Smooth muscle cell (in vitro differentiated cells): Measurements from ENCODE around the gene RNF146. TPM values are rescaled to one million over a fixed set of nuclear protein-coding genes. Genes with fewer than 3 reads are reported as not detected.
A peak's percentile ranks its signal among the peaks of the same experiment; 100 is the strongest.

Experiments
- DNase-seq: peaks from one replicate; lab custom pipeline; 2025; ENCODE audit not compliant: unreplicated experiment; lab: John Stamatoyannopoulos, UW
- H2AFZ ChIP-seq: fragments of 200-600 bp; sonication (generic); 2 replicates; pipeline ENCODE4 v1.6.0; 2016; ENCODE audit warnings: antibody characterized with exemption, low read depth, mild to moderate bottlenecking
- H3F3A ChIP-seq: fragments of 200-600 bp; sonication (generic); 2 replicates; pipeline ENCODE4 v1.6.0; 2017; ENCODE audit warnings: antibody characterized with exemption, low read depth
- H3K27ac ChIP-seq: fragments of 200-600 bp; sonication (generic); 2 replicates; pipeline ENCODE4 v1.5.1; 2016; ENCODE audit warnings: low read depth, mild to moderate bottlenecking
- H3K27me3 ChIP-seq: fragments of 200-600 bp; sonication (generic); 2 replicates; pipeline ENCODE4 v1.6.1; 2016; ENCODE audit warnings: low read depth, mild to moderate bottlenecking
- H3K36me3 ChIP-seq: fragments of 200-600 bp; sonication (generic); 2 replicates; pipeline ENCODE4 v1.5.1; 2016; ENCODE audit warnings: low read depth
- H3K4me1 ChIP-seq: fragments of 200-600 bp; sonication (generic); 2 replicates; pipeline ENCODE4 v1.5.1; 2016; ENCODE audit warnings: low read depth
- H3K4me2 ChIP-seq: fragments of 200-600 bp; sonication (generic); 2 replicates; pipeline ENCODE4 v1.6.0; 2016; ENCODE audit warnings: mild to moderate bottlenecking
- H3K4me3 ChIP-seq: fragments of 200-600 bp; sonication (generic); 2 replicates; pipeline ENCODE4 v1.5.1; 2016; ENCODE audit warnings: mild to moderate bottlenecking
- H3K79me2 ChIP-seq: fragments of 200-600 bp; sonication (generic); 2 replicates; pipeline ENCODE4 v1.6.0; 2016; ENCODE audit warnings: low read depth, mild to moderate bottlenecking
- H3K9ac ChIP-seq: fragments of 200-600 bp; sonication (generic); 2 replicates; pipeline ENCODE4 v1.6.0; 2016; ENCODE audit warnings: low read depth
- H3K9me3 ChIP-seq: fragments of 200-600 bp; sonication (generic); replicated peaks from 2 replicates; pipeline ENCODE4 v1.5.1; 2016; ENCODE audit warnings: low read depth
- H4K20me1 ChIP-seq: fragments of 200-600 bp; sonication (generic); 2 replicates; pipeline ENCODE4 v1.6.0; 2016; ENCODE audit warnings: low read depth
- WGBS: methylation state at CpG from one replicate; pipeline ENCODE4 v1.1.7; 2016; ENCODE audit warnings: low lambda C conversion rate; 5-methylcytosine and 5-hydroxymethylcytosine counted together
- polyA plus RNA-seq: library from polyadenylated mRNA; unstranded; fragments of >200 nt; fragmentation: Nextera tagmentation; extraction: Ambion mirVana; gene quantifications from 2 replicates; pipeline ENCODE4 v1.2.1, GENCODE V29; 2016
- total RNA-seq: library from RNA; depleted of rRNA; stranded (reverse); fragments of >200 nt; gene quantifications from 2 replicates; pipeline ENCODE4 v1.2.3, GENCODE V29; 2014
- TF ChIP-seq, protein P1 (sequence below): fragments of 200-600 bp; sonication (generic); IDR thresholded peaks from 2 replicates; pipeline ENCODE4 v1.5.1; 2017; ENCODE audit warnings: borderline replicate concordance, mild to moderate bottlenecking, antibody characterized with exemption; ENCODE audit not compliant: insufficient read depth, poor library complexity, severe bottlenecking

Gene RNF146
- total and polyA plus RNA-seq, 2 experiments from 2014 or later, result 34.8 to 43.5 TPM

DNA sequence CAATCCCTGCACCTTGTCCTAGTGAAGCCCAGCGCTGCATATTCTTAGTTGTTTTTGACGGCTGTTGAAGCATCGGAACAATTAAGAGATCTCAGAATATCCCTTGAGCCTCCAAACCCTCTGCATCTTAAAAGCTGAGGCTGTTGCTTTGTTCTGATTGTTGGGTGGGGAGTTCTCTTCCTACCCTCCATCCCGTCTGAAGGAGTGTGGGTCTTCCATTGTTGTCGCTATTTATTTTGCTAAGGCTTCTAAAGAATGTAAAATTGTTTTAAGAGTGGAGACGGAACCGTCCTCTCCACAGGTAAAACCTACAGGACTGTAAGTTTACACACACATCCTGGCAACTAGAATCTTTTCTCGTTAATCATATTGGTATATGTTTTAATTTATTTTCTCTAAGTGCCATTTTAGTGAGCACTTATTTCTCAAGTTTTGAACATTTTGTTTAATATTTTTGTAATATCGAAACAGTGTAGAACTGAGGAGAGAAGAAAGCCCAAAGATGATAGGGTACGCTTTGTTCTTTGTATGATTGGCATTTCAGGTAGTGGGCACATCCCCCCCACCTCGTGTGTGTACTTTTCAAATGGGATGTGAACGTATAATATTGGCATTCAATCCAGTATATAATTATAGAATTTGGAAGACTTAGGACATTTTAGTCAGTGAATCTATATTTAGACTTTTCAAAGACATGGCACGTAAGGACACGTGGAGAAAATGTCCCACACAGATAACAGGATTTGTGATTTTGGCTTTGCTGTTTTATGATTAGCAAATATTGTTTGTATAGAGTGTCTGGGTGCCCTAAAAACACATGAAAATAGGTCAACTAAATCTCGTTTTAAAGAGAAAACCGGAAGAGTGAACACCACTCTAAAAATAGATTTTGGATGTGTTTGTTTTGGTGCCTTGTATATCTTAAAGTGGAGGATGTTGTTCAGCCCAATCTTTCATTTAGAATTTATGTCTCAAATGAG, 1.3 kb downstream of the RNF146 start:
- Histone ChIP-seq H2AFZ (peak overlapping the region; percentile 98), H3K4me1 (peaks cover 27% of the 10 kb centered on the region), H3K27me3 (no peaks in the 10 kb centered on the region), H3F3A (no peaks in the 10 kb centered on the region), H3K4me3 (peak overlapping the region; percentile 95), H3K27ac (peak overlapping the region; percentile 91), H3K79me2 (peaks cover 58% of the 10 kb centered on the region), H3K9me3 (no peaks in the 10 kb centered on the region), H4K20me1 (peaks cover 50% of the 10 kb centered on the region), H3K9ac (peak overlapping the region; percentile 90), H3K36me3 (no peaks in the 10 kb centered on the region), H3K4me2 (peak overlapping the region; percentile 93)
- WGBS, result 3% methylated on average over 16 of the region's 16 CpGs
- DNase-seq, result no peak
- TF ChIP-seq, protein P1, sequence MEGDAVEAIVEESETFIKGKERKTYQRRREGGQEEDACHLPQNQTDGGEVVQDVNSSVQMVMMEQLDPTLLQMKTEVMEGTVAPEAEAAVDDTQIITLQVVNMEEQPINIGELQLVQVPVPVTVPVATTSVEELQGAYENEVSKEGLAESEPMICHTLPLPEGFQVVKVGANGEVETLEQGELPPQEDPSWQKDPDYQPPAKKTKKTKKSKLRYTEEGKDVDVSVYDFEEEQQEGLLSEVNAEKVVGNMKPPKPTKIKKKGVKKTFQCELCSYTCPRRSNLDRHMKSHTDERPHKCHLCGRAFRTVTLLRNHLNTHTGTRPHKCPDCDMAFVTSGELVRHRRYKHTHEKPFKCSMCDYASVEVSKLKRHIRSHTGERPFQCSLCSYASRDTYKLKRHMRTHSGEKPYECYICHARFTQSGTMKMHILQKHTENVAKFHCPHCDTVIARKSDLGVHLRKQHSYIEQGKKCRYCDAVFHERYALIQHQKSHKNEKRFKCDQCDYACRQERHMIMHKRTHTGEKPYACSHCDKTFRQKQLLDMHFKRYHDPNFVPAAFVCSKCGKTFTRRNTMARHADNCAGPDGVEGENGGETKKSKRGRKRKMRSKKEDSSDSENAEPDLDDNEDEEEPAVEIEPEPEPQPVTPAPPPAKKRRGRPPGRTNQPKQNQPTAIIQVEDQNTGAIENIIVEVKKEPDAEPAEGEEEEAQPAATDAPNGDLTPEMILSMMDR, result no peak

DNA sequence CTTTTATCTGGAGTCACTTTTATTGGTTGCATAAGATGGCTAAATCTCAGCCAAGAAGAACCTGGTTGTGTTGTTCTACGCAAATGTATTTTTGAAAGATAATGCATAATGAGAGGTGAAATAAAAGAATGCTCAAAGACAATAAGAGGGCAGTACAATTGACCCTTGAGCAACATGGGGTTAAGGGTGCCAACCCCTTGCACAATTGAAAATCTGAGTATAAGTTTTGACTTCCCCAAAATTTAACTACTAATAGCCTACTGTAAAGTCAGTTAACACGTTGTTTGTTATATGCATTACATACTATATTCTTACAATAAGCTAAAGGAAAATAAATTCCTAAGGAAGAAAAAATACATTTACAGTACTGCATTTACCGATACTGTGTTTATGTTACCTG, 5.9 kb downstream of the RNF146 start:
- H3K27ac ChIP-seq, result no peak overlapping the region
- no peaks in the 10 kb centered on the region for H3K9me3 ChIP-seq
- no peak overlapping the region for H2AFZ ChIP-seq
- H3K36me3 ChIP-seq, result no peaks in the 10 kb centered on the region
- DNase-seq, result no peak
- H3K4me1 ChIP-seq, result peaks cover 27% of the 10 kb centered on the region
- TF ChIP-seq, protein P1, result no peak
- H3K4me3 ChIP-seq, result no peak overlapping the region
- no peaks in the 10 kb centered on the region for H3F3A ChIP-seq
- WGBS, result 96% methylated on average over 3 of the region's 3 CpGs
- peaks cover 100% of the 10 kb centered on the region for H3K79me2 ChIP-seq
- H3K4me2 ChIP-seq, result no peak overlapping the region
- H3K27me3 ChIP-seq, result no peaks in the 10 kb centered on the region
- H3K9ac ChIP-seq, result no peak overlapping the region
- H4K20me1 ChIP-seq, result peaks cover 96% of the 10 kb centered on the region

DNA sequence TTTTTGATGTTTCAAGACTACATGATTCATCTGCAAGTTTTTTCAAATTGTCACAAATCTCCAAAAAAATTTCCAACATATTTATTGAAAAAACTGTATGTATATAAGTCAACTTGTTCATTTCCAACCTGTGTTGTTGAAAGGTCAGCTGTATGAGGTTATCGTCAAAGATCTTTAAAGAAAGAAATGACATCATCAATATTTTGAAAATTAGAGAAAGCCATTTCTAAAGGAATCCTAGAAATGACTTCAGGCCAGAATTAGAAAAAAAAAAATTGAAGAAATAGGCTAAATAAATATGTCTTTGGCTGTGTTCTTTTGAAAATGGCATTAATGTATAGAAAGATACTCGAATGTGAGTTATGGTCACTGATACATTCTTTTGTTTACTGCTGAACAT, 6.8 kb downstream of the RNF146 start:
- H3K79me2 ChIP-seq, result peaks cover 100% of the 10 kb centered on the region
- no peaks in the 10 kb centered on the region for H3K36me3 ChIP-seq
- H3K4me1 ChIP-seq, result peaks cover 24% of the 10 kb centered on the region
- H2AFZ ChIP-seq, result no peak overlapping the region
- no peak overlapping the region for H3K4me3 ChIP-seq
- DNase-seq, result no peak
- no peaks in the 10 kb centered on the region for H3F3A ChIP-seq
- no peak overlapping the region for H3K4me2 ChIP-seq
- H3K27me3 ChIP-seq, result no peaks in the 10 kb centered on the region
- 97% methylated on average over 2 of the region's 2 CpGs for WGBS
- H3K27ac ChIP-seq, result no peak overlapping the region
- no peaks in the 10 kb centered on the region for H3K9me3 ChIP-seq
- TF ChIP-seq, protein P1, result no peak
- peaks cover 99% of the 10 kb centered on the region for H4K20me1 ChIP-seq
- H3K9ac ChIP-seq, result no peak overlapping the region

DNA sequence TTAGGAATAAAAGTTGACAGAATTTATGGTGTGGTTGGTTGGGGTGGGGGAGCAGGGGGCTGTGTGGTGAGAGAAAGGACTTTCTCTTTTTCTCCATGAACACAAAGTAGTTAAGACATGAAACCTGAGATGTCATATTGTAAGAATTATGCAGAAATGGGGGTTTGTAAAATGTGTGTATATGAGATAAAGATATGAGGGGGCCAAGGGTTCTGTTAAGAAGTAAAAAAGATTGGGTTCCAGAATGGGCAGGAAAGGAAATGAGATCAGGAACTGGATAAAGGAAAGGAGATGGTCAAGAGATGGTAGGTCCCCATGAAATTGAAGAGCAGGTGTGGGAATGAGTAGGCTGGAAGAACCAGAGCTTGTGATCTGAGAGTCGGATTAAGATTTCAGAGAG, 9.7 kb downstream of the RNF146 start:
- Histone ChIP-seq H3K4me2 (no peak overlapping the region), H3K79me2 (peaks cover 88% of the 10 kb centered on the region), H3K4me3 (no peak overlapping the region), H3K27ac (no peak overlapping the region), H3K9me3 (no peaks in the 10 kb centered on the region), H3F3A (no peaks in the 10 kb centered on the region), H3K36me3 (no peaks in the 10 kb centered on the region), H3K4me1 (peaks cover 4% of the 10 kb centered on the region), H3K9ac (no peak overlapping the region), H3K27me3 (no peaks in the 10 kb centered on the region), H2AFZ (no peak overlapping the region), H4K20me1 (peaks cover 95% of the 10 kb centered on the region)
- no peak for DNase-seq
- WGBS, result 100% methylated on average over 1 of the region's 1 CpG
- TF ChIP-seq, protein P1, result no peak
